ENCODE results near the gene SNCB. TPM values are rescaled to one million over a fixed set of nuclear protein-coding genes. Genes with fewer than 3 reads are reported as not detected.

The SNCB gene
- total and polyA plus RNA-seq, 3 donors from 2014 or later = 0.31 to 0.74 (median 0.62) TPM

DNA sequence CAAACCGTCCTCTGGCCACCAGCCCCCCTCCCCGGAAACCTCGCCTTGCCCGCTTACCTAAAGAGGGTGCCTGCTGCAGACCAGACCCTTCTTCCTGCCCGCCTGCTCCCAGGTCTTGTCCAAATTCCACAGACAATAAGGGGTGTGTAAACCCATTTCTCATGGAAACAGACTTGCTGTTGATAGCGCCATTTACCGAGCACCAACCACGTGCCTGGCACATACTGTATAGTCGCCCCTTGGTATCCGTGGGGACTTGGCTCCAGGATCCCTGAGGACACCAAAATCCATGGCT lies 56.1 kb downstream of the SNCB start:
- intact Hi-C loops (cut with DNase I; ENCODE audit: low total_unique reads) = no loop called here
- no peak for DNase-seq
- H3K9me3 ChIP-seq = no peaks in the 10 kb centered on the region
- no peaks in the 10 kb centered on the region for H3K4me1 ChIP-seq
- no peaks in the 10 kb centered on the region for H3K36me3 ChIP-seq (ENCODE audit: low read depth, missing control alignments)
- no peak overlapping the region for H3K27ac ChIP-seq
- 59 to 74% methylated on average over 10 of the region's 10 CpGs for WGBS, 2 donors
- no peaks in the 10 kb centered on the region for H3K27me3 ChIP-seq
- H3K4me3 ChIP-seq = no peak overlapping the region
- TF ChIP-seq, protein P1, sequence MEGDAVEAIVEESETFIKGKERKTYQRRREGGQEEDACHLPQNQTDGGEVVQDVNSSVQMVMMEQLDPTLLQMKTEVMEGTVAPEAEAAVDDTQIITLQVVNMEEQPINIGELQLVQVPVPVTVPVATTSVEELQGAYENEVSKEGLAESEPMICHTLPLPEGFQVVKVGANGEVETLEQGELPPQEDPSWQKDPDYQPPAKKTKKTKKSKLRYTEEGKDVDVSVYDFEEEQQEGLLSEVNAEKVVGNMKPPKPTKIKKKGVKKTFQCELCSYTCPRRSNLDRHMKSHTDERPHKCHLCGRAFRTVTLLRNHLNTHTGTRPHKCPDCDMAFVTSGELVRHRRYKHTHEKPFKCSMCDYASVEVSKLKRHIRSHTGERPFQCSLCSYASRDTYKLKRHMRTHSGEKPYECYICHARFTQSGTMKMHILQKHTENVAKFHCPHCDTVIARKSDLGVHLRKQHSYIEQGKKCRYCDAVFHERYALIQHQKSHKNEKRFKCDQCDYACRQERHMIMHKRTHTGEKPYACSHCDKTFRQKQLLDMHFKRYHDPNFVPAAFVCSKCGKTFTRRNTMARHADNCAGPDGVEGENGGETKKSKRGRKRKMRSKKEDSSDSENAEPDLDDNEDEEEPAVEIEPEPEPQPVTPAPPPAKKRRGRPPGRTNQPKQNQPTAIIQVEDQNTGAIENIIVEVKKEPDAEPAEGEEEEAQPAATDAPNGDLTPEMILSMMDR (IDR thresholded peaks at IDR 0.05) = no peak
- no peak for TF ChIP-seq POLR2A (IDR thresholded peaks at IDR 0.05)

DNA sequence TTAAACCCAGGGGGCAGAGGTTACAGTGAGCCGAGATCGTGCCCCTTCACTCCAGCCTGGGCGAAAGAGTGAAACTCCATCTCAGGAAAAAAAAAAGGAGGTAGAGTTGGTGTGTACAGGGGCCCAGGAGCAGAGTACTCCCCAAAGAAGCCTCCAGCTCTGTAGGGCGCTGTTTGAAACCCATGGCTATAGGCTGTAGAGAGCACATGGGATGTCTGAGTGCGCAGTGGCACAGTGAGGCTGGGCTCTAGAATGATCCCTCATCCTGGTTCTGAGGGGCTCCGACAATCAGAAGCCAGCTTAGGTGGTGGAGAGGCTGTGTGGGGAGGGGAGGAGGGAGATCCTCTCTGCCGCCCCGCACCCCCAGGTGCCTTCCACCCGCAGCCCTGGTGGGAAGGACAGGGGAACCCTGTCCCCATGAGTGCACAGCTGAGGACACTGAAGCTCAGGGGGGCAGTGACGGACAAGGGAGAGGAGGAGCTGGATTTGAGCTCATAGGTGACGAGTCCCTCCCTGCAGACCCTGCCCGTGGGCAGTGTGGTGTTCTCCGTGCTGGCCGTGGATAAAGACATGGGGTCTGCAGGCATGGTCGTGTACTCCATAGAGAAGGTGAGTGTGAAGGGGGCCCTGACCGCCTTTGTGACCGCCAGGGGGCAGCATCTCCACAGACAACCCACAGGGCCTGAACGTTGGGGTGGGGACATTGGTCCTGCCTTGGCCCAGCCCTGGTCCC lies 56.6 kb downstream of the SNCB start:
- WGBS, 2 donors = 48 to 80% methylated on average over 7 to 18 of the region's 18 CpGs
- intact Hi-C loops (cut with DNase I; ENCODE audit: low total_unique reads) = no loop called here
- H3K4me3 ChIP-seq = no peak overlapping the region
- H3K36me3 ChIP-seq (ENCODE audit: low read depth, missing control alignments) = no peaks in the 10 kb centered on the region
- H3K4me1 ChIP-seq = no peaks in the 10 kb centered on the region
- H3K27me3 ChIP-seq = no peaks in the 10 kb centered on the region
- H3K9me3 ChIP-seq = no peaks in the 10 kb centered on the region
- TF ChIP-seq, protein P1 (IDR thresholded peaks at IDR 0.05) = peak in 2 of 3 experiments; percentile 56 to 70
- no peak for TF ChIP-seq POLR2A (IDR thresholded peaks at IDR 0.05)
- no peak overlapping the region for H3K27ac ChIP-seq
- peak; percentile 74 for DNase-seq

Small RNAs within 50 kb of the gene (microRNA-seq; reads per million reads assigned to microRNA genes)
- 0 reads per million in 2 donors for gene MIR4281 (ENCODE audit: borderline number of aligned reads in 2 of 2, borderline replicate concordance in 1 of 2)

Small RNAs within 50 kb of the gene (small RNA-seq; reads per million reads assigned to genes)
- 0 reads per million in 2 donors for gene MIR4281

Other genes with a start within 250 kb of the SNCB start
- gene NOP16, start 241.9 kb downstream of the SNCB start, total RNA-seq = 10 to 100 TPM; 19.1 to 19.2 TPM
- 23.6 TPM for gene NOP16, start 241.9 kb downstream of the SNCB start, polyA plus RNA-seq (ENCODE audit: insufficient read depth, low read depth, low replicate concordance)
- 100 to 1,000 TPM; 129 to 184 TPM for gene HIGD2A, start 241.8 kb downstream of the SNCB start, total RNA-seq
- 128 TPM for gene HIGD2A, start 241.8 kb downstream of the SNCB start, polyA plus RNA-seq (ENCODE audit: insufficient read depth, low read depth, low replicate concordance)
- gene CLTB, start 214.0 kb downstream of the SNCB start, total RNA-seq = 100 to 1,000 TPM; 103 to 107 TPM
- gene CLTB, start 214.0 kb downstream of the SNCB start, polyA plus RNA-seq (ENCODE audit: insufficient read depth, low read depth, low replicate concordance) = 60.8 TPM
- gene FAF2, start 182.1 kb downstream of the SNCB start, total RNA-seq = 10 to 100 TPM; 53.9 to 57.6 TPM
- 55.0 TPM for gene FAF2, start 182.1 kb downstream of the SNCB start, polyA plus RNA-seq (ENCODE audit: insufficient read depth, low read depth, low replicate concordance)
- gene RNF44, start 93.1 kb downstream of the SNCB start, total RNA-seq = 10 to 100 TPM; 57.2 to 64.7 TPM
- 60.1 TPM for gene RNF44, start 93.1 kb downstream of the SNCB start, polyA plus RNA-seq (ENCODE audit: insufficient read depth, low read depth, low replicate concordance)
- 10 to 100 TPM; 32.0 to 60.5 TPM for gene CDHR2, start 81.2 kb downstream of the SNCB start, total RNA-seq
- gene CDHR2, start 81.2 kb downstream of the SNCB start, polyA plus RNA-seq (ENCODE audit: insufficient read depth, low read depth, low replicate concordance) = 39.8 TPM
- gene GPRIN1, start 20.4 kb downstream of the SNCB start, total RNA-seq = 1 to 10 TPM; 5.7 to 8.4 TPM
- gene GPRIN1, start 20.4 kb downstream of the SNCB start, polyA plus RNA-seq (ENCODE audit: insufficient read depth, low read depth, low replicate concordance) = 2.5 TPM
- 1 to 10 TPM in 1 of 2 donors, under 1 TPM in 1; 0.99 to 2.4 TPM for gene EIF4E1B, start 141 bp upstream of the SNCB start, total RNA-seq
- 1.0 TPM for gene EIF4E1B, start 141 bp upstream of the SNCB start, polyA plus RNA-seq (ENCODE audit: insufficient read depth, low read depth, low replicate concordance)
- 10 to 100 TPM; 31.7 to 51.7 TPM for gene TSPAN17, start 16.9 kb upstream of the SNCB start, total RNA-seq
- 57.0 TPM for gene TSPAN17, start 16.9 kb upstream of the SNCB start, polyA plus RNA-seq (ENCODE audit: insufficient read depth, low read depth, low replicate concordance)
- 1 to 10 TPM; 1.7 to 2.0 TPM for gene UNC5A, start 180.0 kb upstream of the SNCB start, total RNA-seq
- gene UNC5A, start 180.0 kb upstream of the SNCB start, polyA plus RNA-seq (ENCODE audit: insufficient read depth, low read depth, low replicate concordance) = 1.8 TPM